SK-N-MC (cell line): ENCODE data around the gene LAMB4.
"Not testable (repeated sequence)": the region's sequence is repeated elsewhere in the genome, so short reads cannot be mapped to it uniquely, and the experiment has no call there.

Experiments used
- DNase-seq: peaks from one replicate; pipeline ENCODE4 v3.0.0-alpha.2; 2011; ENCODE audit warnings: low read depth, low spot score
- H3K27ac ChIP-seq: fragments of 200-600 bp; sonication (generic); 2 replicates; pipeline ENCODE4 v1.5.1; 2016; ENCODE audit warnings: mixed run types
- H3K36me3 ChIP-seq: fragments of 200-600 bp; sonication (generic); 2 replicates; pipeline ENCODE4 v1.6.1; 2017; ENCODE audit warnings: antibody characterized with exemption, low read length, mixed read lengths; ENCODE audit not compliant: insufficient read depth
- H3K4me3 ChIP-seq: fragments of 200-600 bp; sonication (generic); 2 replicates; pipeline ENCODE4 v1.5.1; 2016
- H3K9ac ChIP-seq: fragments of 200-600 bp; sonication (generic); 2 replicates; pipeline ENCODE4 v1.8.0; 2017; ENCODE audit warnings: mixed run types, mixed read lengths; ENCODE audit not compliant: insufficient read length
- H3K9me3 ChIP-seq: fragments of 200-600 bp; sonication (generic); 2 replicates; pipeline ENCODE4 v1.6.1; 2017; ENCODE audit warnings: low read depth, mild to moderate bottlenecking, antibody characterized with exemption, low read length, moderate library complexity, mixed read lengths
- EZH2 ChIP-seq: fragments of 200-600 bp; sonication (generic); IDR thresholded peaks from one replicate; pipeline ENCODE4 v1.6.1; 2017; ENCODE audit warnings: antibody characterized with exemption
- FOXP2 ChIP-seq: optimal IDR thresholded peaks from 2 replicates; pipeline ENCODE3; 2011; ENCODE audit warnings: mild to moderate bottlenecking, moderate library complexity; ENCODE audit not compliant: insufficient read depth; ENCODE audit errors: extremely low read length, control extremely low read depth
- POLR2AphosphoS5 ChIP-seq: IDR thresholded peaks from 2 replicates; pipeline ENCODE4 v1.6.1; 2012; ENCODE audit warnings: mild to moderate bottlenecking, low read depth, low read length, borderline replicate concordance

The LAMB4 gene

GRCh38 chr7:108045154-108045553 is 85.0 kb downstream of the LAMB4 start:
- no peak for DNase-seq
- H3K9me3 ChIP-seq, result no peaks in the 10 kb centered on the region
- H3K4me3 ChIP-seq, result no peak overlapping the region
- TF ChIP-seq POLR2AphosphoS5, result no peak
- no peaks in the 10 kb centered on the region for H3K36me3 ChIP-seq
- H3K27ac ChIP-seq, result no peak overlapping the region
- no peak overlapping the region for H3K9ac ChIP-seq

GRCh38 chr7:108044345-108044744 is 85.8 kb downstream of the LAMB4 start:
- H3K9me3 ChIP-seq, result no peaks in the 10 kb centered on the region
- no peak overlapping the region for H3K4me3 ChIP-seq
- DNase-seq, result no peak
- no peak overlapping the region for H3K27ac ChIP-seq
- TF ChIP-seq FOXP2 (no peak), POLR2AphosphoS5 (no peak), EZH2 (no peak)
- no peaks in the 10 kb centered on the region for H3K36me3 ChIP-seq
- H3K9ac ChIP-seq, result no peak overlapping the region

- H3K9ac ChIP-seq, result no peak overlapping the region
- no peak overlapping the region for H3K27ac ChIP-seq
- no peak overlapping the region for H3K4me3 ChIP-seq
- DNase-seq, result no peak
- TF ChIP-seq EZH2 (no peak), FOXP2 (no peak), POLR2AphosphoS5 (no peak)
- H3K36me3 ChIP-seq, result no peaks in the 10 kb centered on the region
- no peaks in the 10 kb centered on the region for H3K9me3 ChIP-seq
These were observed 91.2 kb downstream of the LAMB4 start for GRCh38 chr7:108038986-108039385.

GRCh38 chr7:108037741-108038140 is 92.4 kb downstream of the LAMB4 start:
- no peak for DNase-seq
- Histone ChIP-seq H3K9ac (no peak overlapping the region), H3K9me3 (no peaks in the 10 kb centered on the region), H3K27ac (no peak overlapping the region), H3K4me3 (no peak overlapping the region), H3K36me3 (no peaks in the 10 kb centered on the region)
- TF ChIP-seq FOXP2, result no peak
- no peak for TF ChIP-seq EZH2
- TF ChIP-seq POLR2AphosphoS5, result no peak

GRCh38 chr7:108037140-108037539 is 93.0 kb downstream of the LAMB4 start:
- TF ChIP-seq EZH2, result no peak
- no peak for TF ChIP-seq POLR2AphosphoS5
- no peak for TF ChIP-seq FOXP2
- no peak overlapping the region for H3K4me3 ChIP-seq
- no peak overlapping the region for H3K9ac ChIP-seq
- no peak overlapping the region for H3K27ac ChIP-seq
- DNase-seq, result no peak
- H3K9me3 ChIP-seq, result no peaks in the 10 kb centered on the region
- H3K36me3 ChIP-seq, result no peaks in the 10 kb centered on the region

GRCh38 chr7:108034586-108034985 is 95.6 kb downstream of the LAMB4 start:
- TF ChIP-seq POLR2AphosphoS5 (no peak), EZH2 (no peak), FOXP2 (no peak)
- H3K9ac ChIP-seq, result no peak overlapping the region
- H3K27ac ChIP-seq, result no peak overlapping the region
- no peak overlapping the region for H3K4me3 ChIP-seq
- no peak for DNase-seq
- no peaks in the 10 kb centered on the region for H3K36me3 ChIP-seq
- H3K9me3 ChIP-seq, result no peaks in the 10 kb centered on the region

GRCh38 chr7:108033776-108034497 is 96.2 kb downstream of the LAMB4 start:
- no peak overlapping the region for H3K27ac ChIP-seq
- H3K36me3 ChIP-seq, result no peaks in the 10 kb centered on the region
- H3K9ac ChIP-seq, result no peak overlapping the region
- TF ChIP-seq FOXP2 (no peak), EZH2 (no peak), POLR2AphosphoS5 (no peak)
- no peak overlapping the region for H3K4me3 ChIP-seq
- no peak for DNase-seq
- no peaks in the 10 kb centered on the region for H3K9me3 ChIP-seq

GRCh38 chr7:108033309-108033708 is 96.9 kb downstream of the LAMB4 start:
- DNase-seq, H3K27ac ChIP-seq, H3K9me3 ChIP-seq, H3K36me3 ChIP-seq, H3K9ac ChIP-seq, H3K4me3 ChIP-seq: not testable (repeated sequence)

- no peak for DNase-seq
- H3K9me3 ChIP-seq, result no peaks in the 10 kb centered on the region
- TF ChIP-seq FOXP2 (no peak), POLR2AphosphoS5 (no peak), EZH2 (no peak)
- no peak overlapping the region for H3K9ac ChIP-seq
- no peak overlapping the region for H3K4me3 ChIP-seq
- H3K27ac ChIP-seq, result no peak overlapping the region
- H3K36me3 ChIP-seq, result no peaks in the 10 kb centered on the region
These were observed 99.6 kb downstream of the LAMB4 start for GRCh38 chr7:108030516-108030915.
